HG03159 (cell line): ENCODE results near the gene MEIOB.
"Not testable (repeated sequence)": the region's sequence is repeated elsewhere in the genome, so short reads cannot be mapped to it uniquely, and the experiment has no call there.

Experiments
- ATAC-seq: cut with Tn5 transposase; IDR thresholded peaks from one replicate; pipeline ENCODE4 v1.9.1; 2021; ENCODE audit warnings: mild to moderate bottlenecking, moderate library complexity; ENCODE audit not compliant: unreplicated experiment

The MEIOB gene

DNA sequence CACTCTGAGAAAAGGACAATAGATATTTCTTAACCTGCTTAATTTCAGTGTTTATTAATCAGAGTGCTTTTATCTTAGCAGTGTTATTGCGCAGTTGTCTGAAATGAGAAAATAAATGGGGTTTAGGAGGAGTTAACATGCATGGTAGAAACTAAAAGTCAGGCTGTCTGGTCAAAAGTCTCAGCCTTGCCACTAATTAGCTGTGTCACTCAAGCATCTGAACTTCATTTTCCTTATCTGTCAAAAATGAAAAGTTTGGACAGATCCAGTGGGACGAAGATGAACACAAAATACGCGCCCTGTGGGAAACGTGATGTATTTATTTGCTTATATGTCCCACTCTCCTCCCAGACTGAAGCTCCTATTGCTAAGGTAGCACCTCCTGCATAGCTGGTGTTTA lies 6.3 kb upstream of the MEIOB start:
- ATAC-seq = no peak

DNA sequence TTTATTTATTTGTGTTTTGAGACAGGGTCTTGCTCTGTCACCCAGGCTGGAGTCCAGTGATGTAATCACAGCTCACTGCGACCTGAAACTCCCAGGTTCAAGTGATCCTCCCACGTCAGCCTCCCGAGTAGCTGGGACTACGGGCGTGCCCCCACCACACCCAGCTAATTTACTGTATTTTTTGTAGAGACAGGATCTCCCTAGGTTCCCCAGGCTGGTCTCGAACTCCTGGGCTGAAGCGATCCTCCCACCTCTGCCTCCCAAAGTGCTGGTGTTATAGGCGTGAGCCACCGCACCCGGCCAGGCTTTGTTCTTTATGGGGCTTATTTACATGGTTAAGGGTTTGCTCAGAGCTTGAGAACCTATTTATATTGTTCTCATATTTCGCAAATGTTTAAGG lies 5.8 kb upstream of the MEIOB start:
- no peak for ATAC-seq

DNA sequence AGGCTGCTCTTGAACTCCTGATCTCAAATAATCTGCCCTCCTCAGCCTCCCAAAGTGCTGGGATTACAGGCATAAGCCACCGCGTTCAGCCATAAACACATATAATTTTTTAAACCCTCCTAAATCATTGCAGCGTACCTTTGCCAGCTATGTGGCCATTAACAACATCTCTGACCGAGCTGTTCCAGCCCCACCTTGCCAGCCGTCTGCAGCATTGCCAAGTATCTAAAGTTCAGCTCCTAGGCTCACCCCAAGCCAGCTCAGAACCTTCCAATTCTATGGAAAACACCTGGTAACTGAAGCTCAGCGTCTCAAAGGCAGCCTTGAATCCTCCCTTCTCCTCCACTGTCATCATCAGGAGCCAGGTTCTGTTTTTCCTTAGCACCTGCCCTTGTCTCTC lies 5.1 kb upstream of the MEIOB start:
- no peak for ATAC-seq

DNA sequence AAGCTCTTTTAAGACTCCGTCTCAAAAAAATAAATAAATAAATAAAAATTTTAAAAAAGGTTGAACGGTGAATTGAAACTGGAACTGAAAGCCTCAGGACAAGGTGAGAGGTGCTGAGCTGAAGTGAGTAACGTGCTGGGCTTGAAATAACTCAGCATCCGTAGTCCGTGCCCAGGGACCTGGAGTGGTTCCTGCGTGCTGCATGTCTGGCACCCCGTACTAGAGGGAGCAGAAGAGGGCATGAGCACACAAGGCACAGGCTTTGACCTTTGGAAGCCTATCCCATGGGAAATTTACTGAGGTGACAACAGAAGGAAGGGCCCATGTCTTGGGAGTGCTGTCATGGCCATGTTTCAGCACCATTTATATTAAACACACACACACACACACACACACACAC lies 4.5 kb upstream of the MEIOB start:
- ATAC-seq = no peak

DNA sequence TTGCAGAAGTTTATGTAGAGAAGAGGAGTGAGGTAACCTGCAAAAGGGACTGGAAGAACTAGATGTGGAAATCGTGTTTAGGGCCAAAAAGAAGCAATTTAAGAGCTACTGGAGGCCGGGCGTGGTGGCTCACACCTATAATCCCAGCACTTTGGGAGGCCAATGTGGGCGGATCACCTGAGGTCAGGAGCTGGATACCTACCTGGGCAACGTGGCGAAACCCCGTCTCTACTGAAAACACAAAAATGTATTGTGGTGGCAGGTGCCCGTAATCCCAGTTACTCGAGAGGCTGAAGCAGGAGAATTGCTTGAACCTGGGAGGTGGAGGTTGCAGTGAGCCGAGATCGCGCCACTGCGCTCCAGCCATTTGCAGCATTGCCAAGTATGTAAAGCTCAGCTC lies 4.1 kb upstream of the MEIOB start:
- ATAC-seq = not testable (repeated sequence)

GRCh38 chr16:1874854-1875253 lies 2.9 kb upstream of the MEIOB start:
- no peak for ATAC-seq

GRCh38 chr16:1870365-1871082 lies 1.4 kb downstream of the MEIOB start:
- no peak for ATAC-seq

- ATAC-seq = no peak
Observed at GRCh38 chr16:1865902-1866690, 5.9 kb downstream of the MEIOB start.

DNA sequence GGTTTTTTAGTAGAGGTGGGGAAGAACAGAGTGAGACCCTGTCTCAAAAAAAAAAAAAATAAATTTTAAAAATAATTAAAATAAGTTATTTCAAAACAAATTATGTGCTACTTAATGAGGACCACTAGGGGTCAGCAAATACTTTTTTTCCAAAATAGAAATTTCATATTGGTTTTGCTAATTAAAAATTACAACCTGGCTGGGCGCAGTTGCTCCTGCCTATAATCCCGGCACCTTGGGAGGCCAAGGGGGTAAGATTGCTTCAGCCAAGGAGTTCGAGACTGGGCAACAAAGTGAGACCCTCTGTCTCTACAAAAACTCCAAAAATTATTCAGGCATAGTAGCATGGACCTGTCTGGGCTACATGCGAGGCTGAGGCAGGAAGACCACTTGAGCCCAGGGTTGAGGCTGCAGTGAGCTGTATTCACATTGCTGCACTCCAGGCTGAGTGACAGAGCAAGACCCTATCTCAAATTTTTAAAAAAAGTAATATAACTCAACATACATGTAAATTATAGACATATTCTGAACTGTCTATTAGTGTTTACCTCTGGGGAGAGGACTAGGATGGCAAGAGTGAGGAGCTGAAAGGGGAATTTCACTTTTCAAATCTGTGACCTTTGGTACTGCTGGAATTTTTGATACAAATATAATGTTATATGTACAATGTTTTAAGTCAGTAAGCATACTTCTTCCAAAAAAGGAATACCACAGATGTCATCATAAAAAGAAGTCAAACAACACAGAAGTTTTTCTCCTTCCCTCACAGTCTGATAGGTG lies 8.1 kb downstream of the MEIOB start:
- no peak for ATAC-seq

DNA sequence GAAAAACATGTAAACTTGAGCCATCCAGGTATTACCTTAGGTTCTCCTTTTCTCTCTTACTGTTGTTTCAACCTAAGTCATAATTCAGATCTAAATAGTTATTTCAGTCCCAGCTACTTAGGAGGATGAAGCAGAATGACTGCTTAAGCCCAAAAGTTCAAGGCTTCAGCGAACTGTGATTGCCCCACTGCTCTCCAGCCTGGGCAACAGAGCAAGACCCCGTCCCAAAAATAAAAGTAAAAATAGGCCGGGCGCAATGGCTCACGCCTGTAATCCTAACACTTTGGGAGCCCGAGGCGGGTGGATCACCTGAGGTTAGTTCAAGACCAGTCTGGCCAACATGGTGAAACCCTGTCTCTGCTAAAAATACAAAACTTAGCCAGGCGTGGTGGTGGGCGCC lies 9.6 kb downstream of the MEIOB start:
- ATAC-seq = no peak

- no peak for ATAC-seq
Observed at GRCh38 chr16:1861730-1862129, 10.2 kb downstream of the MEIOB start.

DNA sequence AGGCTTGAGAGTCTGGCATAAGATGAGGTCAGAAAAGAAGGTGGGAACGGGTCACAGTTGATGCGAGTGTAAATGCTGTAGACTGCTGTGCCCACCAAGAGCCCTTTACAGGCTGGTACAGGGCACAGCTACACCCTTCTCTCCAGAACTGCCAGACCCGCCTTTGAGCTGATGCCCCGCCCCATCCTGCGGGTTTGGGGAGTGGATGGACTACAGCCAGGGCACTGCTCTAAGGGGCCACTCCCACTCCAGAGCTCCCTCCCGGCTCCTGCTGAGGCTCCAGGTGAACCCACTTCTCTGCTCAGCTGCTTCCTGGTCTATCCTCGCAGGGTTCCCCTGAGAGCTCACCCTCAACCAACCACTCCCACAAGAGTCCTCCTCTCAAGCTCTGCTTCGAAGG lies 12.3 kb downstream of the MEIOB start:
- no peak for ATAC-seq

DNA sequence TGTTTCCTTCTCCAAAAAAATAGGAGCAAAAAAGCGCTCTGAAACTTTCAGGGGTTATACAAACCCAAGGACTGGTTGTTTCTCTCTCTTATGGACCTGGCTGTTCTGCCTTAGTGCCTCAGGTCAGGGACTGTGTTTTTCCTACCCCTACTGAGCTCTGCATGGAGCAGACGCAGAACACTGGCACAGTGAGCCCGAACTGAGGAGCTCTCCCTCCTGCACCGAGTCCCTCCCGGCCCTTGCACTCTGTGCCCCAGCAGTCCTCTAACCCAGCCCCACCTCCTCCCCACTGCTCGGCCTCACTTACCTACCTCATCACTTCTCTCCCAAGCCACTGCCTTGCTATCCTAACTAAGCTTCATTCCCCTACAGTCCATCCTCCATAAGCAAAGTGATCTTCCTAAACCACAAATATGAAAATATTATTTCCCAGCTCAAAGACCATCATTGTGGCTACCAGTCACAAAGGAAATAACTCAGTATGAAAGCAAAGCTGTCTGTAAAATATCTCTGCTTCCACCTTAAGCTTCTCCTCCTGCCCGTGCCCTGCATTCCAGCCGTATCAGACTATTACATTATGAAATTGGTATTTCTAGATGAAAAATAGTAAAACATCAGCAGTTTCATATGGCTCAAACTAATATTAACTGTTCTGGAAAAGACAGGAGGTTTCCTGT lies 13.6 kb downstream of the MEIOB start:
- no peak for ATAC-seq

GRCh38 chr16:1857433-1858097 lies 14.4 kb downstream of the MEIOB start:
- ATAC-seq = no peak

GRCh38 chr16:1851793-1852192 lies 20.2 kb downstream of the MEIOB start:
- no peak for ATAC-seq

GRCh38 chr16:1850981-1851380 lies 21.0 kb downstream of the MEIOB start:
- no peak for ATAC-seq

DNA sequence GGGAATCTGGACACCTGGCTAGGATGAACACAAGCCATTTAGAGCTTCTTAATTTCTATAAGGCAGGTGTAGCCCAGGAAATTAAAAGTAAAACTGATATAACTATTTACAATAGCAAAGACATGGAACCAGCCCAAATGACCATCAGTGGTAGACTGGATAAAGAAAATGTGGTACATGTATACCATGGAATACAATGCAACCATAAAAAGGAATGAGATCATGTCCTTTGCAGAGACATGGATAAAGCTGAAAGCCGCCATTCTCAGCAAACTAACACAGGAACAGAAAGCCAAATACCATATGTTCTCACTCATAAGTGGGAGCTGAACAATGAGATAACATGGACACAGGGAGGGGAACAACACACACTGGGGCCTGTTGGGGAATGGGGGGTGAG lies 25.5 kb downstream of the MEIOB start:
- ATAC-seq = no peak

DNA sequence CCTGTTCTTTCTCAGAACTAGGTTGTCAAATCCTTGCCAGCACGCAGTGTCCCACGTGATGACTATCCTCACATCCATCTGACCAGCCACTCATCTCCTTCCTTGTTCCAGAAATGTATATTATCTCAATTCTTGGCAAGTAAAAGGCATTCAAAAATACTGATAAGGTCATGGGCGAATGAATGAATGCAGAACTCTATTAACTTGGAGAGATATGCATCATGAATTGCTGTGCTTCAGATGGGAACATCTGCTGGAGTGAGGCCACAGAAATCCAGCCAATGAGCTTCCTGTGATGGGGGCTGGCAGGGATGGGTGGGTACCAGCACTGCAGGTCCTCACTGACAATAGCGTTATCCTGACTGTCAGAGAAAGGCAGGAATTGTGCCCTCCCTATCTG lies 26.0 kb downstream of the MEIOB start:
- ATAC-seq = no peak

GRCh38 chr16:1839554-1839953 lies 32.4 kb downstream of the MEIOB start:
- no peak for ATAC-seq

- no peak for ATAC-seq
Observed at GRCh38 chr16:1834096-1834495, 37.9 kb downstream of the MEIOB start.
